Mucosa of rectum (tissue), 2 donors: ENCODE data around the gene RASGRP2.

ENCODE experiments used
- H3K27ac ChIP-seq, 2 donors: one replicate each; pipeline ENCODE4 v1.7.0; 2013; ENCODE audit warnings: inconsistent platforms in 2 of 2, low read depth in 2 of 2, low read length in 2 of 2
- H3K27me3 ChIP-seq, 2 donors: one replicate each; pipeline ENCODE4 v1.7.0; 2013; ENCODE audit warnings: low read length in 2 of 2; ENCODE audit not compliant: control insufficient read depth in 2 of 2, insufficient read depth in 2 of 2
- H3K36me3 ChIP-seq, 2 donors: one replicate each; pipeline ENCODE4 v1.7.0; 2013; ENCODE audit warnings: low read length in 2 of 2; ENCODE audit not compliant: control insufficient read depth in 2 of 2, insufficient read depth in 2 of 2
- H3K4me1 ChIP-seq, 2 donors: one replicate each; pipeline ENCODE4 v1.7.0; 2013; ENCODE audit warnings: low read length in 2 of 2, mild to moderate bottlenecking in 1 of 2; ENCODE audit not compliant: control insufficient read depth in 2 of 2, insufficient read depth in 2 of 2
- H3K4me3 ChIP-seq, 2 donors: one replicate each; pipeline ENCODE4 v1.7.0; 2013; ENCODE audit warnings: low read length in 2 of 2
- H3K9ac ChIP-seq, 2 donors: one replicate each; pipeline ENCODE4 v1.7.0; 2013; ENCODE audit warnings: low read length in 2 of 2, low read depth in 1 of 2, mild to moderate bottlenecking in 1 of 2
- H3K9me3 ChIP-seq, 2 donors: one replicate each; pipeline ENCODE4 v1.7.0; 2013; ENCODE audit warnings: low read length in 2 of 2; ENCODE audit not compliant: control insufficient read depth in 2 of 2
- donor health status: healthy.
- donor health status: Normal muscosa, but diverticular disease.

Gene RASGRP2

GRCh38 chr11:64770120-64770519, 26.2 kb upstream of the RASGRP2 start:
- Histone ChIP-seq H3K27ac (no peak overlapping the region), H3K36me3 (peaks cover 83 to 93% of the 10 kb centered on the region in 2 donors), H3K4me1 (peaks cover 2 to 11% of the 10 kb centered on the region in 2 donors), H3K4me3 (no peak overlapping the region), H3K9ac (no peak overlapping the region), H3K27me3 (no peaks in the 10 kb centered on the region), H3K9me3 (no peaks in the 10 kb centered on the region)

- Histone ChIP-seq H3K36me3 (peaks cover 84 to 94% of the 10 kb centered on the region in 2 donors), H3K4me3 (no peak overlapping the region), H3K9me3 (no peaks in the 10 kb centered on the region), H3K27ac (no peak overlapping the region), H3K9ac (no peak overlapping the region), H3K4me1 (peaks cover 2 to 16% of the 10 kb centered on the region in 2 donors), H3K27me3 (no peaks in the 10 kb centered on the region)
Measured at GRCh38 chr11:64769283-64769682, 25.3 kb upstream of the RASGRP2 start.

GRCh38 chr11:64768300-64768694, 24.4 kb upstream of the RASGRP2 start:
- Histone ChIP-seq H3K4me3 (no peak overlapping the region), H3K27me3 (no peaks in the 10 kb centered on the region), H3K9ac (no peak overlapping the region), H3K27ac (no peak overlapping the region), H3K36me3 (peaks cover 84 to 94% of the 10 kb centered on the region in 2 donors), H3K4me1 (peaks cover 4 to 22% of the 10 kb centered on the region in 2 donors), H3K9me3 (no peaks in the 10 kb centered on the region)

GRCh38 chr11:64767344-64768299, 23.7 kb upstream of the RASGRP2 start:
- Histone ChIP-seq H3K27ac (peak overlapping the region in 1 of 2 donors; percentile 48), H3K27me3 (no peaks in the 10 kb centered on the region), H3K4me3 (no peak overlapping the region), H3K36me3 (peaks cover 82 to 93% of the 10 kb centered on the region in 2 donors), H3K9me3 (no peaks in the 10 kb centered on the region), H3K9ac (no peak overlapping the region), H3K4me1 (peaks cover 2 to 22% of the 10 kb centered on the region in 2 donors)

- Histone ChIP-seq H3K36me3 (peaks cover 85 to 86% of the 10 kb centered on the region in 2 donors), H3K9me3 (no peaks in the 10 kb centered on the region), H3K4me1 (peaks cover 2 to 21% of the 10 kb centered on the region in 2 donors), H3K27ac (no peak overlapping the region), H3K9ac (no peak overlapping the region), H3K27me3 (no peaks in the 10 kb centered on the region), H3K4me3 (no peak overlapping the region)
Measured at GRCh38 chr11:64766881-64767280, 22.9 kb upstream of the RASGRP2 start.

- Histone ChIP-seq H3K4me3 (no peak overlapping the region), H3K9ac (no peak overlapping the region), H3K27ac (no peak overlapping the region), H3K4me1 (peaks cover 2 to 21% of the 10 kb centered on the region in 2 donors), H3K9me3 (no peaks in the 10 kb centered on the region), H3K27me3 (no peaks in the 10 kb centered on the region), H3K36me3 (peaks cover 78 to 79% of the 10 kb centered on the region in 2 donors)
Measured at GRCh38 chr11:64765851-64766665, 22.1 kb upstream of the RASGRP2 start.

GRCh38 chr11:64765291-64765850, 21.4 kb upstream of the RASGRP2 start:
- H3K9ac ChIP-seq: no peak overlapping the region
- no peaks in the 10 kb centered on the region for H3K27me3 ChIP-seq
- no peak overlapping the region for H3K27ac ChIP-seq
- no peak overlapping the region for H3K4me3 ChIP-seq
- H3K36me3 ChIP-seq: peaks cover 71 to 72% of the 10 kb centered on the region in 2 donors
- H3K4me1 ChIP-seq: peaks cover 2 to 26% of the 10 kb centered on the region in 2 donors
- no peaks in the 10 kb centered on the region for H3K9me3 ChIP-seq

GRCh38 chr11:64764753-64765152, 20.8 kb upstream of the RASGRP2 start:
- no peak overlapping the region for H3K4me3 ChIP-seq
- H3K27me3 ChIP-seq: no peaks in the 10 kb centered on the region
- no peaks in the 10 kb centered on the region for H3K9me3 ChIP-seq
- peaks cover 65 to 66% of the 10 kb centered on the region in 2 donors for H3K36me3 ChIP-seq
- H3K27ac ChIP-seq: no peak overlapping the region
- H3K9ac ChIP-seq: no peak overlapping the region
- H3K4me1 ChIP-seq: peaks cover 2 to 27% of the 10 kb centered on the region in 2 donors

GRCh38 chr11:64764040-64764611, 20.2 kb upstream of the RASGRP2 start:
- Histone ChIP-seq H3K36me3 (peaks cover 59 to 60% of the 10 kb centered on the region in 2 donors), H3K9ac (no peak overlapping the region), H3K27me3 (no peaks in the 10 kb centered on the region), H3K9me3 (no peaks in the 10 kb centered on the region), H3K27ac (peak overlapping the region in 1 of 2 donors; percentile 56), H3K4me1 (peaks cover 2 to 27% of the 10 kb centered on the region in 2 donors), H3K4me3 (no peak overlapping the region)
